ENCODE data around the gene MAGOHB. TPM values are rescaled to one million over a fixed set of nuclear protein-coding genes. Genes with fewer than 3 reads are reported as not detected.

MAGOHB gene
- total and polyA plus RNA-seq, 4 donors = 19.3 to 39.7 (median 23.1) TPM

GRCh38 chr12:10618338-10618987, 5.1 kb upstream of the MAGOHB start:
- Histone ChIP-seq H3K9me3 (ENCODE audit: control insufficient read depth in 4 of 4, insufficient read depth in 3 of 4, low read length in 3 of 4) (peaks cover 0 to 1% (median 0%) of the 10 kb centered on the region in 4 donors), H3K4me1 (ENCODE audit: control insufficient read depth in 5 of 5, insufficient read depth in 5 of 5, low read length in 5 of 5) (peaks cover 0 to 5% (median 0%) of the 10 kb centered on the region in 5 donors), H3K27me3 (ENCODE audit: control insufficient read depth in 3 of 3, insufficient read depth in 3 of 3, low read length in 2 of 3) (peaks cover 0 to 2% (median 0%) of the 10 kb centered on the region in 3 donors), H3K36me3 (ENCODE audit: control insufficient read depth in 4 of 4, insufficient read depth in 4 of 4, low read length in 4 of 4) (no peaks in the 10 kb centered on the region), H3K9ac (ENCODE audit: insufficient read depth in 1 of 2, low read length in 2 of 2) (no peak overlapping the region), H3K4me3 (no peak overlapping the region), H3K27ac (ENCODE audit: low read depth in 1 of 2, low read length in 1 of 2) (no peak overlapping the region)
- 71 to 77% methylated on average over 5 of the region's 5 CpGs for WGBS, 2 donors
- ATAC-seq (ENCODE audit: insufficient read depth, low FRiP score) = no peak
- DNase-seq = no peak
- TF ChIP-seq CTCF (IDR thresholded peaks at IDR 0.05; ENCODE audit: control extremely low read depth, extremely low read depth) = no peak

- ATAC-seq (ENCODE audit: insufficient read depth, low FRiP score) = no peak
Measured at GRCh38 chr12:10617863-10618262, 4.5 kb upstream of the MAGOHB start.

GRCh38 chr12:10615532-10615931, 2.1 kb upstream of the MAGOHB start:
- TF ChIP-seq CTCF (IDR thresholded peaks at IDR 0.05; ENCODE audit: control extremely low read depth, extremely low read depth) = no peak
- H3K4me1 ChIP-seq (ENCODE audit: control insufficient read depth in 5 of 5, insufficient read depth in 5 of 5, low read length in 5 of 5) = peaks cover 0 to 17% (median 3%) of the 10 kb centered on the region in 5 donors
- H3K36me3 ChIP-seq (ENCODE audit: control insufficient read depth in 4 of 4, insufficient read depth in 4 of 4, low read length in 4 of 4) = peaks cover 0 to 2% (median 0%) of the 10 kb centered on the region in 4 donors
- ATAC-seq (ENCODE audit: insufficient read depth, low FRiP score) (no peak), DNase-seq (no peak)
- WGBS, 2 donors = 65 to 79% methylated on average over 4 of the region's 4 CpGs
- no peak overlapping the region for H3K9ac ChIP-seq (ENCODE audit: insufficient read depth in 1 of 2, low read length in 2 of 2)
- no peak overlapping the region for H3K4me3 ChIP-seq
- no peaks in the 10 kb centered on the region for H3K27me3 ChIP-seq (ENCODE audit: control insufficient read depth in 3 of 3, insufficient read depth in 3 of 3, low read length in 2 of 3)
- H3K27ac ChIP-seq (ENCODE audit: low read depth in 1 of 2, low read length in 1 of 2) = no peak overlapping the region
- peaks cover 0 to 1% (median 0%) of the 10 kb centered on the region in 4 donors for H3K9me3 ChIP-seq (ENCODE audit: control insufficient read depth in 4 of 4, insufficient read depth in 3 of 4, low read length in 3 of 4)

More at GRCh38 chr12:10617863-10618262, 4.5 kb upstream of the MAGOHB start:
- Histone ChIP-seq H3K4me3 (no peak overlapping the region), H3K36me3 (ENCODE audit: control insufficient read depth in 4 of 4, insufficient read depth in 4 of 4, low read length in 4 of 4) (no peaks in the 10 kb centered on the region), H3K27ac (ENCODE audit: low read depth in 1 of 2, low read length in 1 of 2) (no peak overlapping the region), H3K9ac (ENCODE audit: insufficient read depth in 1 of 2, low read length in 2 of 2) (no peak overlapping the region), H3K4me1 (ENCODE audit: control insufficient read depth in 5 of 5, insufficient read depth in 5 of 5, low read length in 5 of 5) (peaks cover 0 to 5% (median 0%) of the 10 kb centered on the region in 5 donors), H3K9me3 (ENCODE audit: control insufficient read depth in 4 of 4, insufficient read depth in 3 of 4, low read length in 3 of 4) (peaks cover 0 to 1% (median 0%) of the 10 kb centered on the region in 4 donors), H3K27me3 (ENCODE audit: control insufficient read depth in 3 of 3, insufficient read depth in 3 of 3, low read length in 2 of 3) (peaks cover 0 to 2% (median 0%) of the 10 kb centered on the region in 3 donors)
- no peak for DNase-seq
- no peak for TF ChIP-seq CTCF (IDR thresholded peaks at IDR 0.05; ENCODE audit: control extremely low read depth, extremely low read depth)
- 90 to 92% methylated on average over 6 of the region's 6 CpGs for WGBS, 2 donors

Measured in lung (tissue), 12 donors.